CD4-positive, alpha-beta T cell (primary cell): ENCODE data around the gene VSTM1. TPM values are rescaled to one million over a fixed set of nuclear protein-coding genes. Genes with fewer than 3 reads are reported as not detected.

Source experiments
- ATAC-seq: fragments of 200-7000 bp; cut with Tn5 transposase; one replicate; pipeline ENCODE4 v1.10.0; 2022; ENCODE audit warnings: mild to moderate bottlenecking; ENCODE audit not compliant: poor library complexity
- CTCF ChIA-PET: fragments of 350-600 bp; sonication (Branson Sonifier 250); formaldehyde crosslinking; loops from one replicate; lab custom pipeline; 2021; ENCODE audit warnings: antibody characterized with exemption, inconsistent platforms; lab: Charles Lee
- POLR2A ChIA-PET: fragments of 350-600 bp; sonication (Branson Sonifier 250); formaldehyde crosslinking; loops from one replicate; lab custom pipeline; 2021; ENCODE audit warnings: antibody characterized with exemption, inconsistent platforms; lab: Charles Lee
- DNase-seq, 14 experiments: peaks; one replicate each; pipeline ENCODE4 v3.0.0-alpha.2; 2013 to 2020; ENCODE audit warnings: mixed read lengths in 2 of 14
- H3K27ac ChIP-seq, 2 donors: one replicate each; pipeline versions ENCODE4 v1.5.1 to v1.7.0; 2013; ENCODE audit warnings: low read length in 2 of 2, low read depth in 1 of 2, mild to moderate bottlenecking in 1 of 2
- H3K27me3 ChIP-seq, 2 experiments: 1 replicate in 1 of 2; 2 replicates in 1 of 2; pipeline versions ENCODE4 v1.6.1 to v1.7.0; 2013; ENCODE audit warnings: low read length in 2 of 2, control low read depth in 1 of 2, mild to moderate bottlenecking in 1 of 2, moderate library complexity in 1 of 2; ENCODE audit not compliant: insufficient read depth in 2 of 2, control insufficient read depth in 1 of 2
- H3K36me3 ChIP-seq: one replicate; pipeline ENCODE4 v1.6.1; 2013; ENCODE audit warnings: low read length, control low read depth; ENCODE audit not compliant: insufficient read depth
- H3K4me1 ChIP-seq: one replicate; pipeline ENCODE4 v1.6.1; 2013; ENCODE audit warnings: low read length, control low read depth; ENCODE audit not compliant: insufficient read depth
- H3K4me3 ChIP-seq: one replicate; pipeline ENCODE4 v1.5.1; 2013; ENCODE audit warnings: mild to moderate bottlenecking, low read length, moderate library complexity
- H3K9me3 ChIP-seq, 2 experiments: 1 replicate in 1 of 2; 2 replicates in 1 of 2; pipeline versions ENCODE4 v1.6.1 to v1.7.0; 2013; ENCODE audit warnings: low read length in 2 of 2, mild to moderate bottlenecking in 2 of 2, control low read depth in 1 of 2, moderate library complexity in 1 of 2; ENCODE audit not compliant: control insufficient read depth in 1 of 2, insufficient read depth in 1 of 2
- H3K27ac Mint-ChIP-seq: one replicate; pipeline ENCODE4 v1.8.0; 2020; ENCODE audit warnings: mixed read lengths
- H3K27me3 Mint-ChIP-seq: one replicate; pipeline ENCODE4 v1.8.0; 2021; ENCODE audit warnings: mixed read lengths
- H3K36me3 Mint-ChIP-seq: one replicate; pipeline ENCODE4 v1.8.0; 2021; ENCODE audit warnings: low read depth, mixed read lengths
- H3K4me1 Mint-ChIP-seq: one replicate; pipeline ENCODE4 v1.8.0; 2021; ENCODE audit warnings: low read depth, mixed read lengths
- H3K4me3 Mint-ChIP-seq: one replicate; pipeline ENCODE4 v1.8.0; 2020; ENCODE audit warnings: mild to moderate bottlenecking, mixed read lengths
- H3K9me3 Mint-ChIP-seq: one replicate; pipeline ENCODE4 v1.8.0; 2020; ENCODE audit warnings: mixed read lengths
- CTCF ChIP-seq: fragments of 200-600 bp; IDR thresholded peaks from one replicate; pipeline ENCODE4 v1.8.0; 2022; ENCODE audit warnings: antibody characterized with exemption, mild to moderate bottlenecking
- intact Hi-C, 2 experiments: fragments of 100-400 bp; cut with DNase I in 1 of 2; cut with micrococcal nuclease in 1 of 2; formaldehyde crosslinking; loops; one replicate each; pipeline versions ENCODE4 v1.15.1 to v1.9.0; 2023 to 2025; cut with DNase I, micrococcal nuclease
- total RNA-seq, 174 experiments: library from RNA in 2 of 174; stranded (reverse) in 2 of 174; gene quantifications; one replicate each; pipeline ENCODE4 v1.2.3 and lab custom pipeline; 2021 to 2026

VSTM1 gene
- total RNA-seq, 2 experiments from 2014 or later, result not detected

GRCh38 chr19:54023191-54023590 is 40.5 kb downstream of the VSTM1 start:
- TF ChIP-seq CTCF, result no peak
- Mint-ChIP-seq H3K36me3 (no peaks in the 10 kb centered on the region), H3K9me3 (no peaks in the 10 kb centered on the region), H3K4me3 (no peak overlapping the region), H3K4me1 (no peaks in the 10 kb centered on the region), H3K27me3 (peaks cover 48% of the 10 kb centered on the region), H3K27ac (no peak overlapping the region)
- H3K9me3 ChIP-seq, result peaks cover 0 to 6% of the 10 kb centered on the region in 2 experiments
- DNase-seq (no peak), ATAC-seq (no peak)
- no peak overlapping the region for H3K4me3 ChIP-seq
- H3K4me1 ChIP-seq, result peaks cover 6% of the 10 kb centered on the region
- CTCF ChIA-PET, result interaction anchor here (1.1 to 2.0 kb wide), 5 partner anchors 10 to 230 kb away, joined by 3 to 8 read pairs (median 5); no protein-coding TSS in a partner anchor
- H3K36me3 ChIP-seq, result no peaks in the 10 kb centered on the region
- intact Hi-C loops, result loop anchor here (1.0 to 5.0 kb wide), 4 partner anchors 116 to 251 kb away; partner anchors contain the start of gene CACNG7 (in 1 of the 2)
- peaks cover 10 to 22% of the 10 kb centered on the region in 2 experiments for H3K27me3 ChIP-seq
- POLR2A ChIA-PET, result interaction anchor here (1.1 kb wide), 1 partner anchor 157 kb away, joined by 4 read pairs; no protein-coding TSS in a partner anchor
- no peak overlapping the region for H3K27ac ChIP-seq

- CTCF ChIA-PET, result interaction anchor here (1.4 kb wide), 1 partner anchor 8 kb away, joined by 3 read pairs; no protein-coding TSS in a partner anchor
- no peaks in the 10 kb centered on the region for H3K36me3 ChIP-seq
- peaks cover 10 to 25% of the 10 kb centered on the region in 2 experiments for H3K27me3 ChIP-seq
- peaks cover 54% of the 10 kb centered on the region for H3K27me3 Mint-ChIP-seq
- peaks cover 0 to 6% of the 10 kb centered on the region in 2 experiments for H3K9me3 ChIP-seq
- H3K36me3 Mint-ChIP-seq, result no peaks in the 10 kb centered on the region
- H3K27ac ChIP-seq, result no peak overlapping the region
- no peaks in the 10 kb centered on the region for H3K9me3 Mint-ChIP-seq
- intact Hi-C loops, result loop anchor here (5.0 kb wide), 3 partner anchors 115 to 250 kb away; partner anchors contain the start of gene CACNG7 (in 1 of the 2)
- no peaks in the 10 kb centered on the region for H3K4me1 Mint-ChIP-seq
- no peak overlapping the region for H3K27ac Mint-ChIP-seq
- no peak overlapping the region for H3K4me3 Mint-ChIP-seq
- TF ChIP-seq CTCF, result no peak
- peaks cover 6% of the 10 kb centered on the region for H3K4me1 ChIP-seq
- no peak for DNase-seq
- POLR2A ChIA-PET, result no interaction called here
- no peak for ATAC-seq
- H3K4me3 ChIP-seq, result no peak overlapping the region
Observed at GRCh38 chr19:54021932-54022331, 41.8 kb downstream of the VSTM1 start.

- Histone ChIP-seq H3K27ac (no peak overlapping the region), H3K4me1 (peaks cover 6% of the 10 kb centered on the region), H3K9me3 (peaks cover 0 to 6% of the 10 kb centered on the region in 2 experiments), H3K27me3 (peaks cover 10 to 25% of the 10 kb centered on the region in 2 experiments), H3K36me3 (no peaks in the 10 kb centered on the region), H3K4me3 (no peak overlapping the region)
- no peaks in the 10 kb centered on the region for H3K36me3 Mint-ChIP-seq
- no peak overlapping the region for H3K27ac Mint-ChIP-seq
- ATAC-seq (no peak), DNase-seq (no peak)
- no peak overlapping the region for H3K4me3 Mint-ChIP-seq
- H3K4me1 Mint-ChIP-seq, result no peaks in the 10 kb centered on the region
- peaks cover 57% of the 10 kb centered on the region for H3K27me3 Mint-ChIP-seq
- intact Hi-C loops, result loop anchor here (5.0 kb wide), 3 partner anchors 114 to 249 kb away; partner anchors contain the start of gene CACNG7 (in 1 of the 2)
- POLR2A ChIA-PET, result no interaction called here
- no peaks in the 10 kb centered on the region for H3K9me3 Mint-ChIP-seq
- CTCF ChIA-PET, result interaction anchor here (1.1 to 1.4 kb wide), 2 partner anchors 9 to 228 kb away, joined by 3 read pairs; no protein-coding TSS in a partner anchor
- no peak for TF ChIP-seq CTCF
Observed at GRCh38 chr19:54021363-54021762, 42.3 kb downstream of the VSTM1 start.
